HEK293T (cell line): ENCODE data around the gene CYCS.

Experiments
- BHLHE40 ChIP-seq: fragments of 450-650 bp; IDR thresholded peaks from 2 replicates; pipeline ENCODE4 v1.6.1; 2016; ENCODE audit warnings: mild to moderate bottlenecking, moderate library complexity, borderline replicate concordance
- CTBP1 ChIP-seq: fragments of 450-650 bp; IDR thresholded peaks from 2 replicates; pipeline ENCODE4 v1.6.1; 2016; ENCODE audit warnings: borderline replicate concordance
- ELF4 ChIP-seq: fragments of 450-650 bp; IDR thresholded peaks from 2 replicates; pipeline ENCODE4 v1.6.1; 2017; ENCODE audit warnings: antibody characterized with exemption
- FOXA1 ChIP-seq: fragments of 450-650 bp; IDR thresholded peaks from 2 replicates; pipeline ENCODE4 v1.6.1; 2016; ENCODE audit warnings: mild to moderate bottlenecking
- FOXK2 ChIP-seq: fragments of 450-650 bp; IDR thresholded peaks from 2 replicates; pipeline ENCODE4 v1.6.1; 2016; ENCODE audit warnings: mild to moderate bottlenecking
- FOXM1 ChIP-seq: fragments of 450-650 bp; IDR thresholded peaks from 2 replicates; pipeline ENCODE4 v1.6.1; 2017; ENCODE audit warnings: mild to moderate bottlenecking, borderline replicate concordance
- HDGF ChIP-seq: fragments of 450-650 bp; IDR thresholded peaks from 2 replicates; pipeline ENCODE4 v1.6.1; 2017; ENCODE audit warnings: antibody characterized with exemption, borderline replicate concordance
- LEF1 ChIP-seq: fragments of 450-650 bp; IDR thresholded peaks from 2 replicates; pipeline ENCODE4 v1.6.1; 2017; ENCODE audit warnings: mild to moderate bottlenecking, borderline replicate concordance
- NFRKB ChIP-seq: fragments of 450-650 bp; IDR thresholded peaks from 2 replicates; pipeline ENCODE4 v1.6.1; 2016; ENCODE audit warnings: mild to moderate bottlenecking, moderate library complexity
- PKNOX1 ChIP-seq: fragments of 450-650 bp; IDR thresholded peaks from 2 replicates; pipeline ENCODE4 v1.6.1; 2016
- SP1 ChIP-seq: fragments of 450-650 bp; IDR thresholded peaks from 2 replicates; pipeline ENCODE4 v1.6.1; 2017
- ZNF384 ChIP-seq: fragments of 450-650 bp; IDR thresholded peaks from 2 replicates; pipeline ENCODE4 v1.6.1; 2016

GRCh38 chr7:25109276-25109675 lies 15.8 kb downstream of the CYCS start:
- TF ChIP-seq FOXK2 (no peak), NFRKB (no peak), CTBP1 (no peak), ELF4 (no peak), LEF1 (no peak), SP1 (no peak), HDGF (no peak), PKNOX1 (no peak), BHLHE40 (no peak), FOXA1 (no peak), FOXM1 (no peak), ZNF384 (no peak)
